ENCODE measurements around the gene BNC2. TPM values are rescaled to one million over a fixed set of nuclear protein-coding genes. Genes with fewer than 3 reads are reported as not detected.

BNC2 gene
- total and polyA plus RNA-seq, 2 of the 4 experiments (the other 2 are of a cell fraction) = 15.5 to 45.2 TPM

DNA sequence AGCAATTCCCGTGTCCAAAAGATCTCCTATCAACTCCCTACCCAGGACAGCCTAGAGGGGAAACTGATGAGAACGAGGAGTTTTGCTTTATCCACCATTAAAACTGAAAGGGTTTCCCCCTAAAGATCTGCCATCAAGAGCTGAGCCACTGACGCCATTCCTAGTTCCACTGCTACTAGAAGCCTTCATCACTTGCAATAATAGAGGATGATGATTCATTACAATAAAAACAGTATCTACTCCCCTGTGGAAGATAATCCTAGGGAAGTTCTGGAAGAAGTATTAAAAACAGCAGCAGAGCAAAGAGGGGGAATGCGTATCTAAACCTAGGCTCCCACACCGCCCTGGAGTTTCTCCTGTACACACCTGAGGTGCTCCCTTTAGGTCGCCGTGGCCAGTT lies 394.5 kb downstream of the BNC2 start:
- no peak overlapping the region for H2BK5ac ChIP-seq (ENCODE audit: low read depth, low read length, poor library complexity, severe bottlenecking)
- intact Hi-C loops (cut with micrococcal nuclease) = no loop called here
- WGBS, 2 experiments (ENCODE audit: extremely low coverage in 2 of 2, insufficient read length in 1 of 2) = 83% methylated on average over 1 of the region's 7 CpGs; no CpG with 5 or more reads in 1 of the 2 experiments

More for the DNA sequence above, 394.5 kb downstream of the BNC2 start:
- Histone ChIP-seq H3K27ac (ENCODE audit: insufficient read depth, low read length) (no peak overlapping the region), H2BK20ac (ENCODE audit: low read depth, low read length) (no peak overlapping the region), H3K4me3 (ENCODE audit: insufficient read depth, low read depth, low read length) (no peak overlapping the region), H3K14ac (replicated peaks; ENCODE audit: low read depth, low read length) (no peak overlapping the region), H2BK15ac (ENCODE audit: low read depth, low read length) (no peak overlapping the region), H4K20me1 (ENCODE audit: insufficient read depth, low read length) (no peaks in the 10 kb centered on the region), H3K23ac (ENCODE audit: low read depth, low read length) (no peak overlapping the region), H3K9me1 (ENCODE audit: insufficient read depth, low read length) (no peaks in the 10 kb centered on the region), H2AFZ (replicated peaks; ENCODE audit: low read length, poor library complexity) (no peak overlapping the region), H3K4me1 (ENCODE audit: control insufficient read depth, insufficient read depth, low read length) (no peaks in the 10 kb centered on the region), H2AK9ac (replicated peaks; ENCODE audit: low read depth, low read length, poor library complexity) (no peak overlapping the region), H3K4me2 (ENCODE audit: low read depth, low read length) (no peak overlapping the region), H4K91ac (ENCODE audit: insufficient read depth, low read depth, low read length) (no peak overlapping the region), H3K9me3 (ENCODE audit: control insufficient read depth, insufficient read depth, low read length) (no peaks in the 10 kb centered on the region), H3K56ac (ENCODE audit: extremely low read depth, insufficient read depth, low read length) (no peak overlapping the region), H3K18ac (ENCODE audit: low read depth, low read length) (no peak overlapping the region), H3K79me1 (ENCODE audit: low read depth in 1 of 2, low read length in 2 of 2) (peaks cover 3 to 9% of the 10 kb centered on the region in 2 experiments; a peak in 2 of 4 replicates), H4K5ac (ENCODE audit: low read depth, low read length) (no peak overlapping the region), H4K8ac (ENCODE audit: low read depth in 2 of 2, low read length in 2 of 2) (no peak overlapping the region), H3K36me3 (ENCODE audit: control insufficient read depth, insufficient read depth, low read length) (peaks cover 3% of the 10 kb centered on the region; the same call in 1 of the 2 replicates), H3K9ac (ENCODE audit: low read depth, low read length) (no peak overlapping the region), H2BK120ac (ENCODE audit: low read depth, low read length) (no peak overlapping the region), H2AK5ac (ENCODE audit: low read depth, low read length) (no peak overlapping the region), H3K4ac (ENCODE audit: low read depth, low read length) (no peak overlapping the region), H3K27me3 (ENCODE audit: control insufficient read depth, insufficient read depth, low read length) (no peaks in the 10 kb centered on the region)
- ChIA-PET CTCF (interaction anchor here (0.6 kb wide), 1 partner anchor 38 kb away, joined by 3 read pairs; no protein-coding TSS in a partner anchor), POLR2A (ENCODE audit: unreplicated experiment) (no interaction called here)
- no peak for ATAC-seq (ENCODE audit: low read depth)
- BruUV-seq (replicated peaks) = no TSS peak
- TF ChIP-seq CTCF (conservative IDR thresholded peaks at IDR 0.05; ENCODE audit: low read depth, low read length) = no peak
- TF ChIP-seq NFE2L2 (IDR thresholded peaks at IDR 0.05; ENCODE audit: low read depth, low read length) = no peak
- TF ChIP-seq CHD1 (IDR thresholded peaks at IDR 0.05; ENCODE audit: low read depth, low read length) = no peak
- TF ChIP-seq CEBPB (IDR thresholded peaks at IDR 0.05; ENCODE audit: low read depth, low read length) = no peak
- no peak for TF ChIP-seq FOS (IDR thresholded peaks at IDR 0.05; ENCODE audit: low read depth, low read length)
- TF ChIP-seq BHLHE40 (IDR thresholded peaks at IDR 0.05; ENCODE audit: low read depth, low read length) = no peak
- no peak for TF ChIP-seq RAD21 (IDR thresholded peaks at IDR 0.05; ENCODE audit: low read length)
- TF ChIP-seq MAFK (IDR thresholded peaks at IDR 0.05; ENCODE audit: low read depth, low read length) = no peak
- TF ChIP-seq POLR2A (IDR thresholded peaks at IDR 0.05; ENCODE audit: low read depth, low read length) = no peak
- TF ChIP-seq ELK1 (IDR thresholded peaks at IDR 0.05; ENCODE audit: borderline replicate concordance, low read depth, low read length) = no peak
- no peak for TF ChIP-seq RCOR1 (IDR thresholded peaks at IDR 0.05; ENCODE audit: insufficient replicate concordance, low read length)
- TF ChIP-seq SMC3 (IDR thresholded peaks at IDR 0.05; ENCODE audit: low read depth, low read length) = no peak
- TF ChIP-seq MXI1 (IDR thresholded peaks at IDR 0.05; ENCODE audit: borderline replicate concordance, low read depth, low read length) = no peak
- TF ChIP-seq, protein P1, sequence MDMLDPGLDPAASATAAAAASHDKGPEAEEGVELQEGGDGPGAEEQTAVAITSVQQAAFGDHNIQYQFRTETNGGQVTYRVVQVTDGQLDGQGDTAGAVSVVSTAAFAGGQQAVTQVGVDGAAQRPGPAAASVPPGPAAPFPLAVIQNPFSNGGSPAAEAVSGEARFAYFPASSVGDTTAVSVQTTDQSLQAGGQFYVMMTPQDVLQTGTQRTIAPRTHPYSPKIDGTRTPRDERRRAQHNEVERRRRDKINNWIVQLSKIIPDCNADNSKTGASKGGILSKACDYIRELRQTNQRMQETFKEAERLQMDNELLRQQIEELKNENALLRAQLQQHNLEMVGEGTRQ (IDR thresholded peaks at IDR 0.05; ENCODE audit: low read depth, low read length) = no peak
- no peak for TF ChIP-seq MAZ (IDR thresholded peaks at IDR 0.05; ENCODE audit: borderline replicate concordance, low read depth, low read length)
- TF ChIP-seq RFX5 (IDR thresholded peaks at IDR 0.05; ENCODE audit: low read depth, low read length) = no peak
- dilution Hi-C loops (cut with HindIII; ENCODE audit: low sequenced_read_pairs, unreplicated experiment) = no loop called here
- in situ Hi-C loops (cut with MboI; ENCODE audit: low sequenced_read_pairs) = loop anchor here (25.0 kb wide), 1 partner anchor 986 kb away; no protein-coding TSS in a partner anchor
- no peak for DNase-seq
